GM18520 (cell line): ENCODE data around the gene IGSF23.

Source experiments
- ATAC-seq: cut with Tn5 transposase; IDR thresholded peaks from one replicate; pipeline ENCODE4 v1.9.1; 2021; ENCODE audit not compliant: unreplicated experiment

The IGSF23 gene, protein sequence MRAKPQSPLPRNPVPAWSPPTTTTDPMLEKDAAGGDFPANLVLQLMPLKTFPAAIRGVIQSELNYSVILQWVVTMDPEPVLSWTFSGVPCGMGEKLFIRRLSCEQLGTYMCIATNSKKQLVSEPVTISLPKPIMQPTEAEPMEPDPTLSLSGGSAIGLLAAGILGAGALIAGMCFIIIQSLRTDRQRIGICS

GRCh38 chr19:44613295-44614178, at the start of gene IGSF23:
Gene IGSF23, plus strand, starts transcription at chr19:44613563. Its CDS starts 83 bp downstream, at chr19:44613646.
- no peak for ATAC-seq

DNA sequence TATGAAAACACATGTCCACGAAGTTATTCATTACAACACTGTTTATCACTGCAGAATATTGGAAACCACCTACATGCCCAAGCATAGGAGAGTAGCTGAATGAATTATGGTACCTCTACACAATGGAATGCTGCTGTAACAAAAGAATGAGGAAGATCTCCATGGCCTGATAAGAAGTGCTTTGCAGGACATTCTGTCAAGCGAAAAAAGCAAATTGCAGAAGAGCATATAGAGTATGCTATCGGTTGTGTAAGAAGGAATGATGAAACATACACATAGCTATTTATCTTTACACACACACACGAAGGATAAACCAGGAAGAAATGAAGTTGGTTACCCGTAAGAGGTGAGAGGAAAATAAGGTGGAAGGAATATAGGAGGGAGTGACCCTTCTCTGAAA, 46.4 kb upstream of the IGSF23 start:
- ATAC-seq: no peak

DNA sequence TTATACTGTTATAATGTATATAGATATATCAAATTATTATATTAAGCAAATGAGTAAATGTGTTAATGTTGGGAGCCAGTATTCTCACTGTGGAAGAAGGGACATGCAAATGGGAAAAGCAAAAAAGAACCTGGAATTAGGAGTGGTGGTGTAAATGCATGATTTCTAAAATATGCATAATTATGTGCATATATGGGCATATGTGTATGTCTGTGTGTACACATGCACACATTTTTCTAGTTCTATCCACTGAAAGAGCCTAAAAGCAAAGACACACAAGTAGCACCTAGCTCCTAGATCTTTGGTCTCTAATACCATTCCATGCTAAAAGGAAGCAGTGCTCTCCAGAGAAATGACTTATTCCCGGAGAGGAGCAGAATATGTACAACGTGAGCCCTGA, 45.6 kb upstream of the IGSF23 start:
- no peak for ATAC-seq

DNA sequence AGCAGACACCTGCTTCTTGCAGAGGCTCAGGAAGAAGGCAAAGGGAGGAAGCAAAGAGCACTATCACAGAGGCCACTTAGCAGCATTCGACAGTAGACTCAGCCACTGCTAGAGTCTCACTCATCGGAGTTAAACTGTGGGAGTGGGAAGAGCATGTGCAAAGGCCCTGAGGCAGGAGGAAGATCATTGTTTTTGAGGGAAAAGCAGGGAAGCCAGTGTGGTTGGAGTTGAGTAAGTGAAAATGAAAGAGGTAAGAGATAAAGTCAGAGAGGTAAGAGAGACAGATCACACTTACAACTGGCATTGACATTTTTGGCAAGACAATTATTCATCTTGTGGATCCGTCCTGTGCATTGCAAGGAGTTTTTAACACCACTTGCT, 42.8 kb upstream of the IGSF23 start:
- no peak for ATAC-seq

DNA sequence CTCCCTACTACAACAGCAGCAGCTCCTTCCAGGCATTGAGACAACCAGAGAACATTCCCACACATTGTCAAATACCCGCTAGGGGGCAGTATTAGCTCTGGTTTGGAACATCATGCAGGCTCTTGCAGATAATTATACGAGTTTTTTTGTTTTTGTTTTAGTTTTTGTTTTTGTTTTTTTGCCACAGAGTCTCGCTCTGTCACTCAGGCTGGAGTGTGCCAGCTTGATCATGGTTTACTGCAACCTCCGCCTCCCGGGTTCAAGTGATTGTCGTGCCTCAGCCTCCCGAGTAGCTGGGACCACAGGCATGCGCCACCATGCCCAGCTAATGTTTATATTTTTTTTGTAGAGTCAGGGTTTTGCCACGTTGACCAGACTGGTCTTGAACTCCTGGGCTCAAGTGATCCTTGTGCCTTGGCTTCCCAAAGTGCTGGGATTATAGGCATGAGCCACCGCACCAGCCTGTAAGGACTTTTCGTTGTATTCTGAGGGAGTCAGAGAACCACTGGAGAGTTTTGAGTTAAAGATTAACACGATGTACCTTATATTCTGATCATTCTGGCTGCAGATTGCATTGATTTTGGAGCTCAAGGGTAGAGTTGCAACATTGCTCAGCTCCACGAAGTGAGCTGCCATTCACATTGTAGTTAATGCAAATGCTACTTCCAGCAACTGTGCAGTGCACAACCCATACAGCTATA, 42.2 kb upstream of the IGSF23 start:
- no peak for ATAC-seq

DNA sequence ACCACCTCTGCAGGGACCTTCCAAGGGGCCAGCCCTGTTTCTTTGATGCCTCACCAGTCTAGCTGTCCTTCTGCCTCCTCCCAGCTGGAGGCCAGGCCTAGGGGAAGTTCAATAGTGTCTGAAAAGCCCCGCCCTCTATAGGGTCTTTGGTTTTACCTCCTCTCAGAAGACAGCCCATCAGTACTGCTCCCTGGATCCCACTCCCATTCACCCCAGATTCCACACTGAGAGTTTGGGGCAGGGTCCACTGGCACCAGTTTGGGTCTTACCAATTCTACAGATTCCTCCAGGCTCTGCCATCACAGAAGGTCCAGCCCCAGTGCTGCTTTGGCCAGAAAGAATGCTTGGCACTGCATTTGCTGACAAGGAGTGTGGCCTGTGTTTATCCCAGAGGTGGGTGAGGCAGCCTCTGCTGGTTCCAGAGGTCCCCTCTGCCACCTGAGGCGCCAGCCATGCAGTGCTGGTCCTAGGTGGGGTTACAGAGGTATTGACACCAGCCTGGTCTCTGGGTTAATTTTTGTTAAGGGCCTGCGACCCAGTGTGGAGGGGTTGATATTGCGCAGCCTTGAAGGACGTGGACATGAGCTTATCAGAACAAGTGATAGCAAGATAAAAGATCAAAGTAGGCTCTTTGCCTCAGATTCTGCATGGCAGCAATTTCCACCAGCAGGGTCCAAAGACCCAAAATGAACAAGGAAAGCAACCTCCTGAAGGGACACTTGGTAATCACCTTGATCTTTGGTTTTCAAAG, 41.4 kb upstream of the IGSF23 start:
- ATAC-seq: no peak

- ATAC-seq: no peak
Measured at GRCh38 chr19:44572581-44572900, 40.8 kb upstream of the IGSF23 start.

DNA sequence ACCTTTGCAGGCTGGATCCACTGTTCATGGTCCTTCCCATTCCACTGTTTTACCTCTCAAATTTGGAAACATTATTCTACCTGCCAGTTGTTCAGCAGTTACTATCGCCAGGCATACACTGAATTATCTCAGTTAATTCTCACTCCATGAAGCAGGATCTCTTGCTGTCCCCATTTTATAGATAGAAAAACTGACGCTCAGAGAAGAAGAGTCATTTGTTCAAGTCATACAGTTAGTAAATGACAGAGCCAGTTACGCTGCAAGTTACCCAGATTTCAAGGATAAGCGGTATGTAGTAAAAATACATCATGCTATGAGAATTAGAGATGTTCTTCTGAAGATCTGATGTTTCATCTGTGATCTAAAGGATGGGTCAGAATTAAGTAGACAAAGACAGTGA, 40.2 kb upstream of the IGSF23 start:
- ATAC-seq: no peak

DNA sequence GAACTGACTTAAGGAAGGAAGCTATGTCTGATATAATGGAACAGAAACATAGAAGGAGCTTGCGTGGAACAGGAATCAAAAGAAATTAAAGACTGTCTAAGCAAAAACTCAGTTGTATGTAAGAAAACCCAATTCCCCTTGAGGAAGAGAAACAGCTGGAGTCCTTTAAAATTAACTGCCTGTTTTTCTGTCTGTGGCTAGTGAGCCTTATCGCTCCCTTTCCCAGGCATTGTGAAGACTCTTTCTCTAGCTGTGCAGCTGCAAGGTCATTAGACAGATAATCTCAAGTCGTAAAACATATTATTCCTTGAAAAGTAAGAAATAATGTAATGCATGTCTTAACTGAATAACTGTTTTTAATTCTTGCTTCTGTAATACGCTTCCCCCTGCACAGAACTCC, 39.7 kb upstream of the IGSF23 start:
- no peak for ATAC-seq

GRCh38 chr19:44574186-44574950, 39.0 kb upstream of the IGSF23 start:
- ATAC-seq: no peak

- ATAC-seq: no peak
Measured at GRCh38 chr19:44575116-44575700, 38.2 kb upstream of the IGSF23 start.

- no peak for ATAC-seq
Measured at GRCh38 chr19:44576843-44577565, 36.4 kb upstream of the IGSF23 start.

DNA sequence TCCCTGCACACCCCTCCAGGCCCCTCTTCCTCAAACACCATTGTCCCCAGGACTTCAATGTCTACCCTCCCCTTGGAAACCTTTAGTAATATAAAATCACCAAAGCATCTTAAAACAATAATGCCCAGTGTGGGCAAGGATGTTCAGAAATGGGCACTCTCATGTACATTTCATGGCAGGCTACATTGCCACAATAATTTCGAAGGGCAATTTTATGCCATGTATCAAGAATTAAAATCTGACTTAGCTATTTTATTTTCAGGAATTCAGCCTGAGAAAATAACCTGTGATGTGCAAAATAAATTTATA, 35.8 kb upstream of the IGSF23 start:
- ATAC-seq: no peak

DNA sequence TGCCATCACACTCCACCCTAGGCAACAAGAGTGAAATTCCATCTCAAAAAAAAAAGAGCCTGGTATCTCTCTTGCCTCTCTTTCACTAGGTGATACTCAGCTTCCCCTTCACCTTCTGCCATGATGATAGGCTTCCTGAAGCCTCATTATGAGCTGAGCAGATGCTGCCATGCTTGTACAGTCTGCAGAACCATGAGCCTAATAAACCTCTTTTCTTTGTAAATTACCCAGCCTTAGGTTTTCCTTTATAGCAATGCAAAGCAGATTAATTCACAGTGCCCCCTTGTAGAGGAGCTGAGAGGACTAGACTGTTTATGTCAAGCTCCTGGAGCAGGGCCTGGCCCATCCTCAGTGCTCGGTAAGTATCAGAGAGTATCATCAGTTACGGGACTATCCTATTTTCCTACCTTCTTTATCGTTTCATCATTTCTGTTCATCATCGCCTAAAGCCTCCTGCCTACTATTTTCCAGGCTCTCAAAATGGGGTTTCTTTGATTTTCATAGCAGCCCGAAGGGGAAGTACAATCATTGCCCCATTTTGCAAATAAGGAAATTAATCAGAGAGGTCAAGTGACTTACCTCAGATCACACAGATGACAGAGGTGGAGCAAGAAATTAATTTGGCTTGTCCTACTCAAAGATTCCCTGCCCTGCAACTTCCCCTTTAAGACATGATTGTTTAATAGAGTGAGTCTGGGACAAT, 33.5 kb upstream of the IGSF23 start:
- ATAC-seq: no peak

DNA sequence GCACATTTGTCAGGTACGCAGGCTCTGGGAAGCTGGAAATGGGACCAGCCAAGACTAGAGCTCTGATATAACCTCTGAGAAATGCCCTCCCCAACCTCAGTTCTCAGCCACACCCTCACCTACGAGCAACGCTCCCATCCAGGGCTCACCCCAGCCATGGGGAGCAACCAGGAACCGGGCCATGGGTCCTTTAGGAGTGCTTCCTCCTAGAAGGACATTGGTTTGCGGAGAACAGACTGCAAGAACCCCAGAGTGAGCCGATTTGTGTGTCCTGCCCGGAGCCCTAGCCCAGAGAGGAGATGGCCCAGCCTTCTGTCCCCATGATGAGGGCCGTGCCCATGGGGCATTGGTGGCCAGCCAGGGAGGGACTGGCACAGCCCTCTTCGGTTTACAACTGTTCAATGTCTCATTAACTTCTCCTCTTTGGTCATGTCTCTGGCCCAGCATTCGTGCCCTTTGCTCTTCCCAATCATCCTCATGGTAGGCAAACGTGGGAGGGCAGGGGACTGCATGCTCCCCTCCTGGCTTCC, 32.9 kb upstream of the IGSF23 start:
- ATAC-seq: no peak

DNA sequence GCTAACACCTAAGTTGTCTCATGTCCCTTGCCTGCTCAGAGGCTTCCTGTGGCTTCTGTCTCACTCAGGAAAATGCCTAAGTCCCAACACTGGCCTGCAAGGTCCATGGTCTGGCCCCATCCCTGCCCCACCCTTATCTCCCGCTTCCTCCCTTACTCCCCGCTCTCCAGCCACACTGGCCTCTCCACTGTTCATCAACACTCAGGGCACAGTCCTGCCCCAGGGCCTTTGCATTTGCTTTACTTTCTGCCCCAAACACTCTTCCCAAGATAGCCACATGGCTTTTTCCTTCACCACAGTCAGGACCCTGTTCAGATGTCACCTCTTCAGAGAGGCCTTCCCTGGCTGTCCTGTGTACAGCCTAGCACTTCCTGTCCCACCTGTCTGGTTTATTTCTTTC, 32.1 kb upstream of the IGSF23 start:
- ATAC-seq: no peak

DNA sequence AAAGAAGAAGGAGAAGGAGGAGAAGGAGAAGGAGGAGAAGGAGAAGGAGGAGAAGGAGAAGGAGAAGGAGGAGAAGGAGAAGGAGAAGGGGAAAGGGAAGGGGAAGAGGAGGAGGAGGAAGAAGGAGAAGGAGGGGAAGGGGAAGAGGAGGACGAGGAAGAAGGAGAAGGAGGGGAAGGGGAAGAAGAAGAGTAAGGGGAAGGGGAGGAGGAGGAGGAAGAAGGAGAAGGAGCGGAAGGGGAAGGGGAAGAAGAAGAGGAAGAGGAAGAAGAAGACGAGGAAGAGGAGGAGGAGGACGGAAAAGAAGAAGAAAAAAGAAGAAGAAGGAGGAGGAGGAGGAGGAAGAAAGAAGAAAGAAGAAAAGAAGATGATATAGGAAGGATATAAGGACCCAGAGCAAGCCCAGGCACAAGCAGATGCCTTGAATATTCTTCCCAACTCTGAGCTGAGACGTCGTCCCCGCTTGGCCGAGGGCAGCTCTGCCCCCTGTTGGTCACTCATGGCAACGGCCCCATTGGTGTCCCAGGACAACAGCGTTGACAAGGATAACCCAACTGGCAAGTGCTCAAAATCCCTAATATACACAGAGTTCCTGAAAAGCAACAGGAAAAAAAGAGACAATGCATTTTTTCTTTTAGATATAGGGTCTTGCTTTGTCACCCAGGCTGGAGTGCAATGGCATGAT, 30.6 kb upstream of the IGSF23 start:
- no peak for ATAC-seq

DNA sequence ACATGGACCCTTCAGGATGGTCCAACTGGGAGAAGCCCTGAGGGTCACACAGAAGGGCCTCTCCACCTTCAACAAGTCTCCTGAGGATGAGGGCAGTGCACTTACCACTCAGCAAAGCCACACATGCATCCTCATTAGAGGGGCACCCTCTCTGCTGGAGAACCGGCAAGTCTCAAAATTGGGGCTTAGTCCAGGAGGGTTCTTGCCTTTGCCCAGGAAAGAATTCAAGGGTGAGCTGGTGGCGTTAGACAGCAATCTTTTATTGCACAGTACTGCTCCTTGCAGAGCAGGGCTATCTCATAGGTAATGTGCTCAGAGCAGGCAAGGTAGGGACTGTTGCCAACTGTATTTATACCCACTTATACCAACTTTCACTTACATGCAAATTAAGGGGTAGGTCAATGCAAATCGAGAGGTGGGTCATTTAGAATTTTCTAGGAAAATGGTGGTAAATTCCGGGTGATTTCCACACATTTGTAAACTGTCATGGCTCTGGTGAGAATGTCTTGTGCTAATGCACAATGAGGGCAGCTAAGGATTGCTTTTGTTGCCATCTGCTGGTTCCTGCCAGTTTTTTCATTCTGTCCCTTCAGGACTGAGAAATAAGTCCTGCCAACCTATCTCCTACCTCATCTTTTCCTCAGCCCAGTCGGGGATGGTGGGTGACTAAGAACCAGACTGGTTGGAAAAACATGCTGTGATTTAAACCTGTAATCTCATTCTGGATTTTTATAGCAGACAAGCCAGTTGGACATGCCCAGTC, 27.8 kb upstream of the IGSF23 start:
- no peak for ATAC-seq
